GM21447 (cell line): ENCODE results near the gene AGRN.
"Not testable (repeated sequence)": the region's sequence is repeated elsewhere in the genome, so short reads cannot be mapped to it uniquely, and the experiment has no call there.

Source experiments
- ATAC-seq: cut with Tn5 transposase; IDR thresholded peaks from one replicate; pipeline ENCODE4 v1.9.1; 2021; ENCODE audit not compliant: unreplicated experiment

The AGRN gene

GRCh38 chr1:1051127-1051810 lies 31.3 kb downstream of the AGRN start:
- no peak for ATAC-seq

DNA sequence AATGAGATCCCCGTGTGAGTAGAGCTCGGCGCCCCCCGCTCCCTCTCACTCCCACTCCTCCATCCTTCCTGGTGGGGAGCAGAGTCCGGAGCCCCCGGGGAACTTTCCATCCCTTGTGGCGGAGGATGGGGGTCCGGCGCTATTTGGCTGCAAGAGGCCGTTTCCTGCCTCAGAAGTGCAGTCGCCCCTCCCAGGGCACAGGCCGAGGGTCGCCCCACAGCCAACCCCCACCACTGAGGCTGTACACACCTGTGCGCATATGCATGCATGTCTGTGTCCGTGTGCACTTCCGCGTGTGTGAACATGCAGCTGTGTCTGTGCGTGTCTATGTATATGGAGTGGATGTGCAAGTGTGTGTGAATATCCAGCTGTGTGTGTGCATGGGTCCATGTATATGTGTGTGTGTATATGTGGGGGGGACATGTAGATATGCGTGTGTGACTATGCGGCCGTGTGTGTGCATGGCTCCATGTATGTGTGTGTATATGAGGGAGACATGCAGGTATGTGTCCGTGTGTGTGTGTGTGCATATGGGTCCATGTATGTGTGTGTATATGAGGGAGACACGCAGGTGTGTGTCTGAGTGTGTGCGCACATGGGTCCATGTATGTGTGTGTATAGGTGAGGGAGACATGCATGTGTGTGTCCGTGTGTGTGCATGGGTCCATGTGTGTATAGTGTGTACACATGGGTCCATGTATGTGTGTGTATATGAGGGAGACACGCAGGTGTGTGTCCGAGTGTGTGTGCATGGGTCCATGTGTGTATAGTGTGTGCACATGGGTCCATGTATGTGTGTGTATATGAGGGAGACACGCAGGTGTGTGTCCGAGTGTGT lies 32.3 kb downstream of the AGRN start:
- ATAC-seq = no peak

DNA sequence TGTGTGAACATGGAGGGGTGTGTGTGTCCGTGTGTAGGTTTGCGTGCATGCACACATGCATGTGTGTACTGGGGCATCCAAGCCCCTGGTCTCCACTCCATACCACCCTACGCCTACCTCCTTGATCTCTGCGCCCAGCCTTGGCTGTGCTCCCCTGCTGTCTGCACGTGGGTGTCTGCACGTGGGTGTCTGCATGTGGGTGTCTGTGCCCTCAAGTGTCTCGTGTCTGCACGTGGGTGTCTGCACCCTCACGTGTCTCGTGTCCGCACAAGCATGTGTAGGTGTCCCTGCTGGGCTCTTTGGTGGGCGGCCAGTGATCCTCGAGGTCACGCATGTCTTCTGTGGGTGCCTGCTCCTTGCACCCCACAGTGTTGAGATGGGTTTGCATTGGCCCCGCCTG lies 33.1 kb downstream of the AGRN start:
- no peak for ATAC-seq

DNA sequence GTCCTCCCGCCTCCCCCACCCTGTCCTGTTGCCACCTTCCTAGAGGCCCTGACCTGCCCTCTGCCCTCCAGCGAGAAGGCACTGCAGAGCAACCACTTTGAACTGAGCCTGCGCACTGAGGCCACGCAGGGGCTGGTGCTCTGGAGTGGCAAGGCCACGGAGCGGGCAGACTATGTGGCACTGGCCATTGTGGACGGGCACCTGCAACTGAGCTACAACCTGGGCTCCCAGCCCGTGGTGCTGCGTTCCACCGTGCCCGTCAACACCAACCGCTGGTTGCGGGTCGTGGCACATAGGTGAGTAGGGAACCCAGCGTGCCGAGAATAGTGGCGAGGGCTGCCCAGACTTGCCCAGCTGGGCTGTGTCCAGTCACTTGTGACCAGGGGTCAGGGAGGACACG lies 33.8 kb downstream of the AGRN start:
- no peak for ATAC-seq

- no peak for ATAC-seq
Observed at GRCh38 chr1:1054099-1054700, 34.3 kb downstream of the AGRN start.

DNA sequence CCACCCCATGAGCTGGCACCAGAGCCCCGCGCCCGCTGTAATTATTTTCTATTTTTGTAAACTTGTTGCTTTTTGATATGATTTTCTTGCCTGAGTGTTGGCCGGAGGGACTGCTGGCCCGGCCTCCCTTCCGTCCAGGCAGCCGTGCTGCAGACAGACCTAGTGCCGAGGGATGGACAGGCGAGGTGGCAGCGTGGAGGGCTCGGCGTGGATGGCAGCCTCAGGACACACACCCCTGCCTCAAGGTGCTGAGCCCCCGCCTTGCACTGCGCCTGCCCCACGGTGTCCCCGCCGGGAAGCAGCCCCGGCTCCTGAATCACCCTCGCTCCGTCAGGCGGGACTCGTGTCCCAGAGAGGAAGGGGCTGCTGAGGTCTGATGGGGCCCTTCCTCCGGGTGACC lies 35.1 kb downstream of the AGRN start:
- ATAC-seq = no peak

GRCh38 chr1:1055841-1056736 lies 36.2 kb downstream of the AGRN start:
- no peak for ATAC-seq

- ATAC-seq = not testable (repeated sequence)
Observed at GRCh38 chr1:1057769-1058087, 37.8 kb downstream of the AGRN start.

DNA sequence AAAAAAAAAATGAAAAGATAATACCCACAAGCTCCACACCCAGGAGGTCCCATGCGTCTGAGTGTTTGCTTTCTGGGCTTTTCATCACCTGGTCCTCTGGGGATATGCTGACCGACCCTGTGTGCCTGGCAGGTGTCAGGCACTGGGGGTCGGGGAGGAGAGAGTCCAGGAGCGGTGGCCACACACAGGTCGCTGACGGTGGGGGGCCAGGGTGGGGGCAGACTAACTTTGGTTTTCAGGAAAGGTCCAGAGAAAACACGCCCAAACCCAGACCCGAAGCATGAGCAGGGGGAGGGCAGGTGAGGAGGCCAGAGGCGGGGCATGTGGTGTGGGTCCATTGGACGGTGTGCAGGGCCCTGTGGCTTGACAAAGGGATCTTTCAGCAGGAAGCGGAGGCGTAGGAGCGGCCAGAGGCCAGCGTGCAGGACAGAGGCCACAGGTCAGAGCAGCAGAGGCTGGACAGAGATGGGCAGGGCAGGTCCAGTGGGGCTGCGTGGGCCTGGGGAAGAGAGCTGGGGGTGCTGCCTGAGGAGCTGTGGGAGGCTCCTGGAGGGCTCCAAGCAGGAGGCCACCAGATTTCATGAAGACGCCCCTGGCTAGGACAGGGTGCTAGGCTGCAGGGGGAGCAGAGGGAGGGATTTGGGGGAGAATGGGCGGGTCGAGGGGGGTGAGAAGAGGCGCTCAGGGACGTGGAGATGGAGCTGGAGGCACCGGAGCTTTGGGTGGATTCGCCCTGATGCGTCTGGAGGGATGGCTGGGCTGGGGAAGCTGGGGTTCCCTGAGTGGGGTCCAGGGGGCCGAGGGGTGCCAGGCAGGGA lies 38.4 kb downstream of the AGRN start:
- no peak for ATAC-seq

GRCh38 chr1:1058921-1059493 lies 39.1 kb downstream of the AGRN start:
- peak; percentile 32 for ATAC-seq

- ATAC-seq = peak; percentile 54
Observed at GRCh38 chr1:1059494-1060280, 39.8 kb downstream of the AGRN start.

DNA sequence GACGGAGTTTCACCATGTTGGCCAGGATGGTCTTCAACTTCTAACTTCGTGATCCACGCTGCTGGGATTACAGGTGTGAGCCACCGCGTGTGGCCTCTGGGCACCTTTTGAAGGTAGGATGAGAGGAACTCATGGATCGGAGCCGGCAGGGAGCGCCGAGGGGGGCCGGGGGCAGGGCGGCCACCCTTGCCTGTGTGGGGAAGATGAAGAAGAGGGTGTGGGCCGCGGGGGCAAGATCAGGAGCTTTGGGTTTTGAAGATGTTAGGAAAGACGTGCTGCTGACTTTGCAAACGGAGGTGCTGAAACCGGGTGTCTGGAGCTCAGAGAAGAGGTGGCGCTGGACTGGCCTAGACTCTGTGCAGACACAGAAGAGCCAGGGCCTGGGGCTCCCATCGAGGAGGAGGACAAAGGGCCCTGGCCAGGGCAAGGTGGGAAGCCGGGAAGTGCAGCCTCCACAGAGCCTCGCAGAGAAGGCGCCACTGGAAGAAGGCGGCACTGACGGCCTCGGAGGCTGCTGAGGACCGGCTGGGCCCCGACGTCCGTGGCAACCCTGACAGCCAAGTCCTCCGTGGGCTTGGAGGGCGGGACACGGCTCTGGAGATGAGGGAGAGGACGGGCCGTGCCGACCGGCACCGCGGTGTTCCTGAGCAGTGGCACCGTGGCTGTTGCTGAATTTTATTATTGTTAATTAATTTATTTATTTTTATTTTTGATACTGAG lies 40.5 kb downstream of the AGRN start:
- no peak for ATAC-seq

- no peak for ATAC-seq
Observed at GRCh38 chr1:1061682-1062345, 41.9 kb downstream of the AGRN start.

- ATAC-seq = no peak
Observed at GRCh38 chr1:1062348-1063163, 42.6 kb downstream of the AGRN start.

DNA sequence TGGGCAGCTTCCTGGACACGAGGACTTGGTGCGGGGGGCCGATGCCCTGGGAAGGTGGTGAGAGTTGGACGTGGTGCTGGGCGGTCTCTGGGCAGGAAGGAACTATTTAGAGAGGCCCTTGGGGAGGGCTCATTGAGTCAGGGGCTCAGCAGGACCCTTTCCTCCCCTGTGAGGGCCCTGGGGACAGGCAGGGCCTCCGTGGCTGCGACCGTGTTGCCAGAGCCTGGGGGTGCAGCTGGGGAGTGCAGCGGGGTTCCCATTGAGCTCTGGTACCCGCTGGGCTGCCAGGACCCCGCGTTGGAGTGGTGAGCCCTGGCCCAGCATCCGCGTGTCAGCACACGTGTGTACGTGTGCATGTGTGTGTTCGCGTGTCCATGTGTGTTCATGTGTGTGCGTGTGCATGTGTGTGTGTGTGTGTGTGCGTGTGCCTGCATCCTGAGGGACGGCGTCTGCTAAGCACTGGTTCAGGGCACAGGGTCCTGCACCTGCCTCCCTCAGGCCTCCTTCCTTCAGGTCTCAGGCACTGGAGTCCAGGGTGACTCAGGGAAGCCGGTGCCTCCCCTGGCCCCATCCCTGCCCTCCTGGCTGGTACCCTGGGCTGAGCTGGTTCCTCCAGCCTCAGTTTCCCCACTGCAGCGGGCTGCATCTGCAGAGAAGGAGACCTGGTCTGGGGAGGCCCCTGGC lies 43.5 kb downstream of the AGRN start:
- ATAC-seq = no peak

DNA sequence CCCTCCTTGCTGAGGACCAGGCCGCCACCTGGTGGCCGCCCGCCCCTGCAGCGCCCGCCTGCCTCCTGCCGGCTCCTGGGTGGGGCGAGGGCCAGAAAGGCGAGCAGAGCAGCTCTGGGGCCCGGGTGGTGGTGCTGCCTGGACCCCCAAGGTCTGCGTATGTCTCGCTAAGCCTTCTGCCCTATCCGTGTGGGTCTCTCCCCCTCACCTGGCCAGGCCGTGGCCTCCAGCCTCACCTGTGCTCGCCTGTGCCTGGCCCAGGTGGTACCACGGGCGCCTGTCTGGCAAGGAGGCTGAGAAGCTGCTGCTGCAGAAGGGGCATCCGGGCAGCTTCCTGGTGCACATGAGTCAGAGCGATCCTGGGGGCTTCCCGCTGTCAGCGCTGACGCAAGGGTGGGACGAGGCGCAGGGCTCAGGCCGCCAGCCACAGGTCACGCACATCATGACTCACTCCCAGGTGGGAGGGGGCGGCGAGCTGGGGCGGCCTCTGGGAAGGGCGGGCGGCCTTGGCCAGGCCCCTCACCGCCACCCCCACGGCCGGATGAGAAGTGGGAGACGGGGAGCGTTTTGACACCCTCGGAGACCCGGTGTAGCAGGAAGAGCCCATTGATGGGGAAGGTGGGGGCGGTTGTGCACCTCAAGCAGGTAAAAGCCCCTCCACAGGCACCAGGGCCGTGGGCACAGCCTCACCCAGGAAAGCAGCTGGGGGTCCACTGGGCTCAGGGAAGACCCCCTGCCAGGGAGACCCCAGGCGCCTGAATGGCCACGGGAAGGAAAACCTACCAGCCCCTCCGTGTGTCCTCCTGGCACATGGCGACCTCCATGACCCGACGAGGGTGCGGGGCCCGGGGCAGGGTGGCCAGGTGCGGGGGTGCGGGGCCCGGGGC lies 44.3 kb downstream of the AGRN start:
- ATAC-seq = peak; percentile 52
